ENCODE results near the gene MRGPRX4.

Gene MRGPRX4

DNA sequence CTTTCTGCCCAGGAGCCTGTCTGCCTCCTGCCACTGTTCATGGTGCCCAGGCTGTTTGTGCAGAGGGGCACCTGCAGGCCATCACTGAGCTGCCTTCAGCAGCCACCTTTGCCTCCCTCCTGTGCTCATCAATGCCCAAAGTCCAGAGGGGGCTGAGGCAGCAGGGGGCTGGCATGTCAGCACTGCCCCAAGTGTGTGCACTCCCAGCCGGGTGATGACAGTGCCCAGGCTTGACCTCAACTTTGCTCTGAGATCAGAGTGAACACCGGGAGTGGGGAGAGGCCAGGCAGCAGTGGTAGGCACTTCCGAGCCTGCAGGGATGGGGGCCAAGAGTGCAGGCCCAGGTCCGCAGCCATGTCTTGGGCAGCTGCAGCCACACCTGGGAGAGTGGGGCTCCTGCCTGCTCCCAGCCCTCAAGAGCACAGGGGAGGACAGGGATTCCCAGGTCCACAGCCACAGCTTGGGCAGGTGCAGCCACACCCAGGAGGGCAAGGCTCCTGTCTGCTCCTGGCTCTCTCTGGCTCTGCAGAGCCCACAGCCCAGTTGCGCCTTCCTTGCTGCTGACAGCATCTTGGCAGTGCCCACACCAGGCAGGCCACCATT lies 48.7 kb downstream of the MRGPRX4 start:
- no peak for DNase-seq (ENCODE audit: low spot score)

DNA sequence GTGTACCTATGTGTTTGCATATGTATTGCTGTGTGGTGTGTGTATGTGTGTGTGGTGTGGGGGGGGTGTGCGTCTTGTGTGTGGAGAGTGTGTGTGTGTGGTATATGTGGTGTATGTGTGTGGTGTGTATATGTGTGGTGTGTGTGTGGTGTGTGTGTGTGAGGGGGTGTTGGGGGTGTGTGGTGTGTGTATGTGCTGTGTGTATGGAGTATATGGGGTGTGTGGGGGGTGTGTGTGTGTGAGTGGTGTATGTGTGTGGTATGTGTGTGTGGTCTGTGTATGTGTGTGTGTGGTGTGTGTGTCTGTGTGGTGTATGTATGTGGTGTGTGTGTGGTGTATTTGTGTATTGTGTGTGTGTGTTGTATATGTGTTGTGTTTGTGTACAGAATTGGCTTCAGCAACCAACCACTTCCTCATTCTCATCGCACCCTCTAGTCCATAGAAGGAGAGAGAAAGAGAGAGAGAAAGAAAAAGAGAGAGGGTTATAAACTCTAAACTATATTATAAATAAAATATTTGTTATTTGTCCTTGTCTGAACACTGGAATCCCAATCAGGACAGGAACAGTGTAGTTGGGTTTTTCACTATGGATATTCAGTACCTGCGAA lies 50.3 kb downstream of the MRGPRX4 start:
- DNase-seq (ENCODE audit: low spot score) = no peak

All from hematopoietic multipotent progenitor cell treated with erythropoietin and hydrocortisone succinate and interleukin-3 and kit ligand, for 17 days (in vitro differentiated cells).